K562 (cell line): ENCODE measurements around the gene HORMAD1. TPM values are rescaled to one million over a fixed set of nuclear protein-coding genes. Genes with fewer than 3 reads are reported as not detected.

ENCODE experiments used
- ATAC-seq: fragments of 200-7000 bp; cut with Tn5 transposase; 3 replicates; pipeline ENCODE4 v1.9.1; 2020; ENCODE audit warnings: moderate library complexity
- BruUV-seq: library from RNA; stranded (reverse); fragments of 400-500 nt; replicated peaks from 2 replicates; lab custom pipeline; 2021; lab: Mats Ljungman, UMichigan
- CTCF ChIA-PET: fragments of 300-600 bp; formaldehyde crosslinking; extraction: SDS; loops from one replicate; lab custom pipeline; 2021; ENCODE audit warnings: low intra/inter-chr PET ratio; lab: Yijun Ruan, JAX
- POLR2A ChIA-PET: fragments of 300-600, 350-650 bp; sonication (Branson Sonifier 250); formaldehyde crosslinking; extraction: SDS; loops from one replicate; lab custom pipeline; 2021; ENCODE audit warnings: antibody characterized with exemption, inconsistent platforms; lab: Yijun Ruan, JAX
- DNase-seq, 4 experiments: peaks; one replicate each; pipeline versions ENCODE4 v3.0.0 to v3.0.0-alpha.2; 2011 to 2018; ENCODE audit warnings: low spot score in 3 of 4, mixed read lengths in 3 of 4; ENCODE audit errors: extremely low read depth in 1 of 4
- FAIRE-seq: peaks from 2 replicates; lab custom pipeline; 2011; peaks lifted over from hg19 to GRCh38; lab: Jason Lieb, UNC
- H2AFZ ChIP-seq: 2 replicates; pipeline ENCODE4 v1.6.0; 2011; ENCODE audit warnings: low read depth, low read length, control low read depth, inconsistent platforms
- H3K27ac ChIP-seq: fragments of 200-600 bp; 3 replicates; pipeline ENCODE4 v1.8.0; 2011; ENCODE audit warnings: low read depth, mild to moderate bottlenecking, control low read depth, inconsistent platforms, low read length, moderate library complexity, mixed read lengths; ENCODE audit errors: extremely low read depth
- H3K27me3 ChIP-seq, 2 experiments: fragments of 300-600 bp in 1 of 2; 2 replicates in 1 of 2; 3 replicates in 1 of 2; pipeline versions ENCODE4 v1.6.0 to v1.8.0; 2011; ENCODE audit warnings: inconsistent platforms in 2 of 2, low read length in 2 of 2, mild to moderate bottlenecking in 1 of 2, mixed read lengths in 1 of 2, moderate library complexity in 1 of 2; ENCODE audit not compliant: control insufficient read depth in 2 of 2, insufficient read depth in 2 of 2
- H3K36me3 ChIP-seq: fragments of 300-600 bp; 3 replicates; pipeline ENCODE4 v1.8.0; 2011; ENCODE audit warnings: mild to moderate bottlenecking, low read length, inconsistent platforms; ENCODE audit not compliant: control insufficient read depth, insufficient read depth
- H3K4me1 ChIP-seq, 2 experiments: fragments of 200-600 bp in 1 of 2; replicated peaks in 1 of 2; 2 replicates in 1 of 2; 3 replicates in 1 of 2; pipeline versions ENCODE4 v1.5.1 to v1.8.0; 2011; ENCODE audit warnings: inconsistent platforms in 2 of 2, low read length in 2 of 2, mild to moderate bottlenecking in 1 of 2, mixed read lengths in 1 of 2, moderate library complexity in 1 of 2; ENCODE audit not compliant: control insufficient read depth in 2 of 2, insufficient read depth in 2 of 2
- H3K4me2 ChIP-seq: 2 replicates; pipeline ENCODE4 v1.6.1; 2011; ENCODE audit warnings: low read length, control low read depth, inconsistent platforms, mixed read lengths; ENCODE audit not compliant: insufficient read depth
- H3K4me3 ChIP-seq: fragments of 200-600 bp; sonication (generic), shearing (Covaris generic); 2 replicates; pipeline ENCODE4 v1.5.1; 2016; ENCODE audit warnings: control low read depth, inconsistent platforms
- H3K79me2 ChIP-seq: fragments of 200-600 bp; 3 replicates; pipeline ENCODE4 v1.8.0; 2011; ENCODE audit warnings: low read length, inconsistent platforms; ENCODE audit not compliant: control insufficient read depth, insufficient read depth
- H3K9ac ChIP-seq, 2 experiments: 2 replicates each; pipeline versions ENCODE4 v1.6.0 to v1.6.1; 2011; ENCODE audit warnings: low read depth in 2 of 2, low read length in 2 of 2, control low read depth in 1 of 2, inconsistent platforms in 1 of 2, mild to moderate bottlenecking in 1 of 2, mixed read lengths in 1 of 2; ENCODE audit not compliant: insufficient read depth in 1 of 2
- H3K9me1 ChIP-seq: one replicate; pipeline ENCODE4 v1.6.0; 2011; ENCODE audit warnings: inconsistent platforms, mild to moderate bottlenecking, low read length, moderate library complexity; ENCODE audit not compliant: control insufficient read depth, insufficient read depth
- H3K9me3 ChIP-seq: replicated peaks from 2 replicates; pipeline ENCODE4 v1.5.1; 2011; ENCODE audit warnings: low read depth, low read length, inconsistent platforms; ENCODE audit not compliant: control insufficient read depth, insufficient read depth
- H4K20me1 ChIP-seq: replicated peaks from 2 replicates; pipeline ENCODE4 v1.6.1; 2011; ENCODE audit warnings: low read length, inconsistent platforms, mixed read lengths; ENCODE audit not compliant: control insufficient read depth, insufficient read depth
- E2F3 ChIP-seq: fragments of 250-450 bp; sonication (Bioruptor Pico); IDR thresholded peaks from 2 replicates; pipeline ENCODE4 v1.4.0; 2020; ENCODE audit warnings: mild to moderate bottlenecking
- MEF2D ChIP-seq: conservative IDR thresholded peaks from 2 replicates; pipeline ENCODE4 v1.6.1; 2016; ENCODE audit warnings: low read depth, missing genetic modification characterization, missing compliant biosample characterization
- PCBP2 ChIP-seq: fragments of 200-400 bp; formaldehyde crosslinking; IDR thresholded peaks from 2 replicates; pipeline ENCODE4 v1.6.1; 2018; ENCODE audit warnings: low read length, low read depth, mild to moderate bottlenecking, moderate library complexity; ENCODE audit not compliant: poor library complexity, severe bottlenecking
- TCFL5 ChIP-seq: fragments of 250-450 bp; sonication (Bioruptor Pico); conservative IDR thresholded peaks from 2 replicates; pipeline ENCODE4 v1.6.1; 2021; ENCODE audit warnings: mild to moderate bottlenecking, moderate library complexity, matching md5 sums
- VEZF1 ChIP-seq: fragments of 200-800 bp; sonication (Bioruptor generic); IDR thresholded peaks from 2 replicates; pipeline ENCODE4 v1.6.1; 2017; ENCODE audit warnings: missing genetic modification characterization, missing compliant biosample characterization
- ZNF232 ChIP-seq: sonication (generic); formaldehyde crosslinking; IDR thresholded peaks from 2 replicates; pipeline ENCODE4 v1.8.0; 2022; ENCODE audit warnings: mild to moderate bottlenecking, missing genetic modification reagents
- ZNF717 ChIP-seq: fragments of 250-450 bp; sonication (Bioruptor Pico); IDR thresholded peaks from 2 replicates; pipeline ENCODE4 v1.5.0; 2021
- WGBS: fragments of 100-300 bp; shearing (Covaris generic); methylation state at CpG from one replicate; pipeline ENCODE4 v1.1.6; 2016; ENCODE audit warnings: low coverage, mixed read lengths; ENCODE audit not compliant: insufficient coverage; ENCODE audit errors: missing lambda C conversion rate; 5-methylcytosine and 5-hydroxymethylcytosine counted together
- in situ Hi-C: fragments of 300-500 bp; cut with MboI; formaldehyde crosslinking; loops from 4 replicates; pipeline ENCODE4 v1.15.0; 2018; ENCODE audit warnings: inconsistent platforms, mixed read lengths
- intact Hi-C: fragments of 100-400 bp; cut with micrococcal nuclease; formaldehyde crosslinking; loops from 2 replicates; pipeline ENCODE4 v1.14.2; 2022
- polyA plus RNA-seq, 8 experiments: library from polyadenylated mRNA; depleted of rRNA in 4 of 8; stranded (reverse) in 5 of 8; unstranded in 3 of 8; fragments of >200 nt; fragmentation: Nextera tagmentation in 2 of 8; fragmentation: Illumina TruSeq in 1 of 8; extraction: Ambion mirVana in 2 of 8; extraction: Trizol in 1 of 8; gene quantifications; 2 replicates each; pipeline versions ENCODE4 v1.2.1 to v1.2.3, GENCODE V29; 2011 to 2014; ENCODE audit warnings: inconsistent platforms in 1 of 8, missing spikeins in 1 of 8
- total RNA-seq, 7 experiments: library from RNA; depleted of rRNA in 6 of 7; stranded (reverse); fragments of >200 nt in 6 of 7; fragmentation: Illumina TruSeq in 2 of 7; extraction: Trizol in 2 of 7; gene quantifications; 2 replicates each; pipeline versions ENCODE4 v1.2.1 to v1.2.3, GENCODE V29; 2011 to 2021; ENCODE audit warnings: low replicate concordance in 1 of 7

The HORMAD1 gene
- total and polyA plus RNA-seq, 9 of the 15 experiments (the other 6 are each of a cell fraction or from before 2014, with no cell fraction given) = not detected

GRCh38 chr1:150751443-150751842 lies 30.7 kb upstream of the HORMAD1 start:
- Histone ChIP-seq H2AFZ (no peak overlapping the region), H4K20me1 (no peaks in the 10 kb centered on the region), H3K36me3 (no peaks in the 10 kb centered on the region), H3K27me3 (no peaks in the 10 kb centered on the region), H3K79me2 (no peaks in the 10 kb centered on the region), H3K4me3 (no peak overlapping the region), H3K9me3 (no peaks in the 10 kb centered on the region), H3K9ac (no peak overlapping the region), H3K27ac (no peak overlapping the region), H3K4me2 (no peak overlapping the region)
- WGBS = 79% methylated on average over 5 of the region's 6 CpGs
- no peak for DNase-seq
- intact Hi-C loops (no loop called here), in situ Hi-C loops (no loop called here)
- ATAC-seq = no peak
- FAIRE-seq = no peak
- ChIA-PET POLR2A (interaction anchor here (0.9 to 1.9 kb wide), 3 partner anchors 9 to 38 kb away, joined by 3 to 5 read pairs (median 4); no protein-coding TSS in a partner anchor), CTCF (no interaction called here)
- BruUV-seq = no TSS peak
- TF ChIP-seq PCBP2 = no peak
- no peak for TF ChIP-seq ZNF232
- no peak for TF ChIP-seq ZNF717
- no peak for TF ChIP-seq MEF2D (tag)
- no peak for TF ChIP-seq TCFL5
- no peak for TF ChIP-seq E2F3 (CRISPR knock-in tag)
- no peak for TF ChIP-seq VEZF1 (CRISPR knock-in tag)
- TF ChIP-seq, all 486 proteins: peak for 0
- Histone ChIP-seq H3K9me1 (no peaks in the 10 kb centered on the region), H3K4me1 (peaks cover 0 to 15% of the 10 kb centered on the region in 2 experiments; a peak in 2 of 5 replicates)
